ENCODE measurements around the gene ITIH4. TPM values are rescaled to one million over a fixed set of nuclear protein-coding genes. Genes with fewer than 3 reads are reported as not detected.

The ITIH4 gene
- total and polyA plus RNA-seq, 9 of the 15 experiments (the other 6 are each of a cell fraction or from before 2014, with no cell fraction given): 0.09 to 0.62 (median 0.20) TPM; not detected in 6

DNA sequence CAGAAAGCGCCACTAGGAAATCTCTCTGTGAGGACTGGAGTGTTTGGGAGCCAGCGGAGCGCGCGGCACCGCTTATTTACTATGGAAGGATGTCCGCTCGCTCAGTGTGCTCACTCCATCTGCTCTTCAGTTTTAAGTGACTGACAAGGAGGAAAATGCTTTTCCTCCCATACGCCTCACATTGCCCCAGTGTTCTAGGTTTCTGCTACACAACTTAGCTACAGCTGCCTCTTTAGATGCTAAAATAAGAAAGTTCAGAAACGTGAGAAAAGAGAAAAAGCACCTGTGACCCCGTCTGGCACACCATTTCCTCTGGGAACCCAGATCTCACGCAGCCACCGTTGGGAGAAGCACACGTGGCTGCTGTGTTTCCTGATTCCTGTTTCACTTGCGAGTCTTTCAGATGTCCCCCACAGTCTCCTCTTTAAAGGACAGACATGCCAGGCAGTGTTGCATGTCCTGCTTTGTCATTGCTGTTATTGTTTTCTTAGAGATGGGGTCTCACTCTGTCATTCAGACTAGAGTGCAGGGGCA, 16.0 kb upstream of the ITIH4 start (continued):
- TF ChIP-seq, protein P1, sequence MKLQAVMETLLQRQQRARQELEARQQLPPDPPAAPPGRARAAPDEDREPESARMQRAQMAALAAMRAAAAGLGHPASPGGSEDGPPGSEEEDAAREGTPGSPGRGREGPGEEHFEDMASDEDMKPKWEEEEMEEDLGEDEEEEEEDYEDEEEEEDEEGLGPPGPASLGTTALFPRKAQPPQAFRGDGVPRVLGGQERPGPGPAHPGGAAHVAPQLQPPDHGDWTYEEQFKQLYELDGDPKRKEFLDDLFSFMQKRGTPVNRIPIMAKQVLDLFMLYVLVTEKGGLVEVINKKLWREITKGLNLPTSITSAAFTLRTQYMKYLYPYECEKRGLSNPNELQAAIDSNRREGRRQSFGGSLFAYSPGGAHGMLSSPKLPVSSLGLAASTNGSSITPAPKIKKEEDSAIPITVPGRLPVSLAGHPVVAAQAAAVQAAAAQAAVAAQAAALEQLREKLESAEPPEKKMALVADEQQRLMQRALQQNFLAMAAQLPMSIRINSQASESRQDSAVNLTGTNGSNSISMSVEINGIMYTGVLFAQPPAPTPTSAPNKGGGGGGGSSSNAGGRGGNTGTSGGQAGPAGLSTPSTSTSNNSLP (IDR thresholded peaks at IDR 0.05; ENCODE audit: borderline replicate concordance, low read depth, low read length): no peak

DNA sequence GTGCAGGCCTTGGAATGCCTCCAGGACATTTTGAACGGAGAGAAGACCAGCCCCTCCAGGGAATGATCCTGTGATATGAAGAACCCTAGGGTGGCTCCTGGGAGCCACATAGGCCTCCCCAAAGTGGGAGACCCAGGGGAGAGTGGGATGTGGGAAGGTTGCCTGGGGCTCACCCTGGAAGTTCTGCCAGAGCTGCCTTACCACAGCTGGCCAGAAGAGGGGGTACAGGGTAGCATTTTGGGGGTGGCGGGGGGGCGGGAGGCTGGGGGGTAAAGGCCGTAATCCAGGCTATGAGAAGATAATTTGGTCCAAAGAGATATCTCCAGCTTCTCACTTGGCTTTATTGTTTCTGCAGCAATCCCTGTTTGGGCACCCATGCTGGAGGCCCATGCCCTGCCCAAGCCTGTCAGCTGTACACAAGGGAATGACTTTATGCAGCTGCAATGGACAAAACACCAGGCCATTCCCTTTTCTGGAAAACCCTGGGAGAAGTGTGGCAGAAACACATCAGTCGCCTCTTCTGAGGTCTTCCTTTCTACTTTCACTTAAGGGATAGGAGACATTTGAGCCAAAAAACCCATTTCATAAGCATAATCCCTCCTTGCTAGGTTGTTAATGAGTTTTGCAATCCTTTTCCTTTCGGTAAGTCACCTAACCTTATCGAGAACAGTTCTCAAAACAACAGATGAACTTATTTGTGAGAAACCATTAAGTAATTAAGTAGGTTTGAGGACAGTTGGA, 15.4 kb upstream of the ITIH4 start:
- Histone ChIP-seq H3K79me2 (ENCODE audit: control insufficient read depth, insufficient read depth, low read length) (no peaks in the 10 kb centered on the region), H4K20me1 (replicated peaks; ENCODE audit: control insufficient read depth, insufficient read depth, low read length) (no peaks in the 10 kb centered on the region), H3K27ac (ENCODE audit: extremely low read depth, low read depth, low read length) (no peak overlapping the region), H3K9me3 (replicated peaks; ENCODE audit: control insufficient read depth, insufficient read depth, low read depth, low read length) (no peaks in the 10 kb centered on the region), H3K4me1 (replicated peaks in 1 of 2; ENCODE audit: control insufficient read depth in 2 of 2, insufficient read depth in 2 of 2, low read length in 2 of 2) (no peaks in the 10 kb centered on the region), H3K9me1 (ENCODE audit: control insufficient read depth, insufficient read depth, low read length) (no peaks in the 10 kb centered on the region), H3K36me3 (ENCODE audit: control insufficient read depth, insufficient read depth, low read length) (no peaks in the 10 kb centered on the region), H3K9ac (ENCODE audit: insufficient read depth in 1 of 2, low read depth in 2 of 2, low read length in 2 of 2) (no peak overlapping the region), H3K4me2 (ENCODE audit: insufficient read depth, low read length) (no peak overlapping the region), H2AFZ (ENCODE audit: low read depth, low read length) (no peak overlapping the region), H3K27me3 (ENCODE audit: control insufficient read depth in 2 of 2, insufficient read depth in 2 of 2, low read length in 2 of 2) (no peaks in the 10 kb centered on the region), H3K4me3 (no peak overlapping the region)
- ChIA-PET POLR2A (interaction anchor here (0.6 to 1.2 kb wide), 2 partner anchors 11 to 25 kb away, joined by 3 read pairs; partner anchors contain the start of gene MUSTN1), CTCF (ENCODE audit: low intra/inter-chr PET ratio) (interaction anchor here (0.6 kb wide), 1 partner anchor 104 kb away, joined by 3 read pairs; no protein-coding TSS in a partner anchor)
- peak; percentile 79 for ATAC-seq
- in situ Hi-C loops (cut with MboI) (loop anchor here (10.0 kb wide), 1 partner anchor 229 kb away; no protein-coding TSS in a partner anchor), intact Hi-C loops (cut with micrococcal nuclease) (no loop called here)
- no TSS peak for BruUV-seq (replicated peaks)
- 31% methylated on average over 4 of the region's 7 CpGs for WGBS (ENCODE audit: insufficient coverage, low coverage, missing lambda C conversion rate)
- peak; percentile 15 to 52 (median 50) for DNase-seq (ENCODE audit: extremely low read depth in 1 of 4, low spot score in 3 of 4)
- TF ChIP-seq RBM39 (optimal IDR thresholded peaks at IDR 0.05; ENCODE audit: low read depth, low read length) (no peak), VEZF1 (CRISPR knock-in tag; IDR thresholded peaks at IDR 0.05) (peak; percentile 63)
- TF ChIP-seq, protein P2, sequence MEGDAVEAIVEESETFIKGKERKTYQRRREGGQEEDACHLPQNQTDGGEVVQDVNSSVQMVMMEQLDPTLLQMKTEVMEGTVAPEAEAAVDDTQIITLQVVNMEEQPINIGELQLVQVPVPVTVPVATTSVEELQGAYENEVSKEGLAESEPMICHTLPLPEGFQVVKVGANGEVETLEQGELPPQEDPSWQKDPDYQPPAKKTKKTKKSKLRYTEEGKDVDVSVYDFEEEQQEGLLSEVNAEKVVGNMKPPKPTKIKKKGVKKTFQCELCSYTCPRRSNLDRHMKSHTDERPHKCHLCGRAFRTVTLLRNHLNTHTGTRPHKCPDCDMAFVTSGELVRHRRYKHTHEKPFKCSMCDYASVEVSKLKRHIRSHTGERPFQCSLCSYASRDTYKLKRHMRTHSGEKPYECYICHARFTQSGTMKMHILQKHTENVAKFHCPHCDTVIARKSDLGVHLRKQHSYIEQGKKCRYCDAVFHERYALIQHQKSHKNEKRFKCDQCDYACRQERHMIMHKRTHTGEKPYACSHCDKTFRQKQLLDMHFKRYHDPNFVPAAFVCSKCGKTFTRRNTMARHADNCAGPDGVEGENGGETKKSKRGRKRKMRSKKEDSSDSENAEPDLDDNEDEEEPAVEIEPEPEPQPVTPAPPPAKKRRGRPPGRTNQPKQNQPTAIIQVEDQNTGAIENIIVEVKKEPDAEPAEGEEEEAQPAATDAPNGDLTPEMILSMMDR (IDR thresholded peaks at IDR 0.05 in 2 of 3, conservative IDR thresholded peaks at IDR 0.05 in 1 of 3; ENCODE audit: insufficient read depth in 2 of 3, low read depth in 1 of 3, low read length in 3 of 3): peak; percentile 33 to 43 (median 34); a peak in 3 of 6 replicates
- FAIRE-seq: no peak

Data from K562 (cell line).